ENCODE measurements around the gene FCRL1.

FCRL1 gene

DNA sequence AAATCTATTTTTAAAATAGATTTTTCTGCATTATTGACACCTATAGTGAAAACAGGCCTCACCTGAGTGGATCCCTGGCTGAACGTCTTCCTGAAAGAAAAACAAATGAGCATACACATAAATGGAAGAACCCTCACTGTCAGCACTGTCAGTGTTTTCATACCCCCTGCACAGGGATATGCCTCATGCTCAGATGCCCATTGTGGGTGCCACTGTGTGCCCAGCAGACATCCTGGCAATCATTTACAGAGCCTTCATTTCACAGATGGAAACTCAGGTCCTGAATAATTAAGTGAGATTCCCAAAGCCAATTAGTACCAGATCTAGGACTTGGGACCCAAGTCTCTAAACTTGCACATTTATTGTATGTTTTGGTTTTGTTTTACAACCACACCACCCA is 19.9 kb downstream of the FCRL1 start:
- DNase-seq (ENCODE audit: low spot score) = no peak

GRCh38 chr1:157798211-157798610 is 21.7 kb downstream of the FCRL1 start:
- no peak for DNase-seq (ENCODE audit: low spot score)

GRCh38 chr1:157785248-157785647 is 34.7 kb downstream of the FCRL1 start:
- DNase-seq (ENCODE audit: low spot score) = no peak

- DNase-seq (ENCODE audit: low spot score) = no peak
Observed at GRCh38 chr1:157784801-157785200, 35.1 kb downstream of the FCRL1 start.

DNA sequence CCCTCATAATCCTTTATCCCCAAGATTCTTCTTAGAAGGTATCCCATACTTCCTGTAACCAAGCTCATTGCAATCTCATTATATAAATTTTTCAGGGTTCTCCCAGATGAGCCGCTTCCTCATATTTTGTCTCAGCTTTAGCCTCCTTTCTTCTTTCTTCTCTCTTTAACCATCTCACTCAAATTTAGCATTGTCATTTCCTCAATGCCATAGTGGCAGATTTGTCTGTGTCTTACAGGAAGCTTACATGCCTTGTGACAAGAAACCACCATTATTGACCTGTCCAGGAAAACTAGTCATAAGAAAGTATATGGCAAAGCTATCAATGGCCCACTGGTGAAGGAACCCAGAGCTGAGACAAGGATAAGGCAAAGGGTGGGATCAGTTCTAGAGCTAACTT is 37.0 kb downstream of the FCRL1 start:
- no peak for DNase-seq (ENCODE audit: low spot score)

GRCh38 chr1:157781048-157781447 is 38.9 kb downstream of the FCRL1 start:
- DNase-seq (ENCODE audit: low spot score) = no peak

DNA sequence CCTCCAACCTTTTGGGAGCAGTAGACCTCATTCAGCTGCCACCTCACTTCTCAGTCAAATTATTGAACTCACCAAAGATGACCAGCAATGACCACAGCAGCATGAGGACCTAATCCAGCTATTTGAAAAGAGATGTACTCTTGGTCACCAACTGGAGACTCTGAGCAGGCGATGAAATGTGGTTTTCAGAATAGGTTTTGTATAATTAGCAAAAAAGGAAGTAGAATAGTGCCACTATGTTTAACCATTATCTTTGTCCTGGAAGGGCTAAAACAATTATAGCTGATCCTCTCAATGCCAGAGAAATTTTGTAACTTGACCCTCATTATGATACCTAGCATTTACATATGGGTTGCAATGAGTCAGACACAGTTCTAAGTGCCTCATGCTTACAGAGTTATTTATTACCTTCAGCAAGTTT is 42.9 kb downstream of the FCRL1 start, which contains the start of gene FCRL2:
FCRL2 (minus strand) TSS at position 162 of the 421 bp plus-strand sequence; CDS start at position 103, 59 bp downstream.
- DNase-seq (ENCODE audit: low spot score) = no peak

DNA sequence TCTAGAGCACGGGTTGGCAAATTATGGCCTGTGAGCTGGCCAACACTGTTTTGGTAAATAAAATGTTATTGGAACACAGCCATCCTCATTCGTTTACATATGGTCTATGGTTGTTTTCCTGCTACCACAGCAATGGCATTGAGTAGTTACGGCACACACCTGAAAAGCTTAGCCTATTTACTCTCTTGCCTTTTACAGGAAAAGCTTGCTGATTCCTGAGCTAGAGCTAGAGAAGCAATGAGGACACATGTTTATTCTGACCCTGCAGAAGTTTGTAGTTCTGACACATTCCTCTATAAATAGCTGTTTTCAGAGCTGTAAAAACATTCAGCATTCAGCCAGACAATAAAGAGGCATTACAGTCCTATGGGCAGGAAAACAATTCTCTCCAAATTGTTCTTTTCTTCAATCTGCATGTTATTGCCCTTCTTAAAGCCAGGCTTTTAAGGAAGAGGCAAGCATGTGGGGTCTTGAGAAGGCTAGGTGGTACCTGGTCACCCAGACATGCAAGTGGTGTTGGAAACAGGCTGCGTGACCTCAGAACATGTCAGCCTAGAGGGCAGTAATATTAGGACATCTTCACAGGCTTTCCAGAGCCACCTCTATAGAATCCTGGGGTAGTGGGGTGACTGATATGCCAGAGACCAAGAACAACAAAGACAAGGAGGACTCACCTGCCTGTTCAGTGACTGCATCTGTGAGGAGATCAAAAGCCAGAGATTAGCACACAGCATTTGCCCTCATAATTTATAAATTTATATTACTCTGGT is 44.6 kb downstream of the FCRL1 start:
- DNase-seq (ENCODE audit: low spot score) = no peak

GRCh38 chr1:157774412-157774811 is 45.5 kb downstream of the FCRL1 start:
- no peak for DNase-seq (ENCODE audit: low spot score)

DNA sequence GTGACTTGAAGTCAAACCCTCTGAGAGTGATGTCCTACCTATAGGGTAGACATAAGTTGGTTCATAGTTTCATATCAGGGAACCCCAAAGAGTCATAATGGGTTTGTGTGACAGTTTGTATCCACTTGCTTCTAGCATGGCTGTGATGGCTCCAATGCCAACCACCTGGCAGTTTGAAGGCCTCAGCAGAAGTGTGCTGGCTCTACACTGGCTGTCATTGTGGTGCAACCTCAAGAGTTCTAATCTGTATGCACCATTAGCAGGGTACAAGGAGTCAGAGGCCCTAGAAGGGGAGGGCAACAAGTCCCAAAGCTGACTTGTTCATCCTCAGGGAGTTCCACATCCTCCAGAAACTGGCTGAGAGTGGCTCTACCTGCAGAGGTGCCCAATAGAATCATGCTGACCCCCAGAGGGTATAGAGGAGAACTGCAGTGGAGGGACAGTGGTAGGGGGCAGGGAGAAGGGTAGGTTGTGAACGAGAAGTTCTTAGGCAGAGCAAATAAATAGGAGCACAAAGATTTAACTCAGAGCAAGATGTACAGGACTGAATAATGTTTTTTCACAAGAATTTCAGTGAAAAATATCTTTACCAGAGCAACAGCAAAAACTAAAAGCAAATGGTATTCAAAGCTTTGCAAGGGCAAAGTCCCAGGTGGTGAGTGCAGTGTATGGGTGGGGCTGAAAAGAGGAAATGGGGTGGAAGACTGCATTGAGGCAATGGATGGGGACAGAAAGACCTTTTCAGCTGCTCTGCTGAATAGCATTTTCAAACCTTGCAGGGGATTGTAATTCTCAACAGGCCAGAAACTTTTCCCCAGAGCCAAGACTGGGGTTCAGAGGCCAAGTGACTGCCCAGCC is 46.2 kb downstream of the FCRL1 start:
- peak; percentile 76 for DNase-seq (ENCODE audit: low spot score)

GRCh38 chr1:157771661-157772425 is 48.1 kb downstream of the FCRL1 start:
- DNase-seq (ENCODE audit: low spot score) = no peak

- no peak for DNase-seq (ENCODE audit: low spot score)
Observed at GRCh38 chr1:157770442-157771043, 49.4 kb downstream of the FCRL1 start.

DNA sequence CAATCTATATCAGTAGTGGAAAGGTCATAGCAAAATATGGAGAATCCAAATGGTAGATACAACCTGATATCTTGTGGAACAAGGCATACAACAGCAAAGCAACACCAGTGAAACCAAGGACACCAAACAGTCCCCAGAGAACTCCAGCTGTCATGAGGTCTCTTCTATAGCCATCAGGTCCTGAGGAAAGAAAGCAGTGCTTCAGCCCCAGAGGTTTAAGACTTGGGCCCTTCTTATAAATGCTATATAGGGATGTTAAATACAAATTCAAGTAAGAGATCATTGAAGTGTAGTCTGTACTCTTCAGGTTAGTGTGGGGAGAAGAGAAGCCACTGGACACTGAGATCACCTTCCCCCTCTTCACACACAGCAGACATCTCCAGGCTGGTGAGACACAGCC is 53.1 kb downstream of the FCRL1 start:
- no peak for DNase-seq (ENCODE audit: low spot score)

- DNase-seq (ENCODE audit: low spot score) = no peak
Observed at GRCh38 chr1:157758018-157758417, 61.9 kb downstream of the FCRL1 start.

DNA sequence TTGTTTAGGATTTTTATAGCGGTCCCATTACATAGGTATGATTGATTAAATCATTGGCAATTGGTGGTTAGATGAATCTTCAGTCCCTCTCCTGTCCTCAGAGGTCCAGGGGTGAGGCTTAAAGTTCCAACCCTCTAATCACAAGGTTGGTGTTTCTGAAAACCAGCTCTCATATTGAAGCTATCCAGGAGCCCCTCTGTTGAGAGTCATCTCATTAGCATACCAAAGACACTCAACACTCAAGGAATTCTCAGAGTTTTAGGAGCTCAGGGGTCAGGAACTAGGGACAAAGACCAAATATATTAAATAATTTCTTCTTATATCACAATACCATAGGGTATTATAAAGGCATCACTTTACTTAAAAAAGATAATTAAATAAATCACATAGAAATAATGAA is 66.3 kb downstream of the FCRL1 start:
- DNase-seq (ENCODE audit: low spot score) = no peak

DNA sequence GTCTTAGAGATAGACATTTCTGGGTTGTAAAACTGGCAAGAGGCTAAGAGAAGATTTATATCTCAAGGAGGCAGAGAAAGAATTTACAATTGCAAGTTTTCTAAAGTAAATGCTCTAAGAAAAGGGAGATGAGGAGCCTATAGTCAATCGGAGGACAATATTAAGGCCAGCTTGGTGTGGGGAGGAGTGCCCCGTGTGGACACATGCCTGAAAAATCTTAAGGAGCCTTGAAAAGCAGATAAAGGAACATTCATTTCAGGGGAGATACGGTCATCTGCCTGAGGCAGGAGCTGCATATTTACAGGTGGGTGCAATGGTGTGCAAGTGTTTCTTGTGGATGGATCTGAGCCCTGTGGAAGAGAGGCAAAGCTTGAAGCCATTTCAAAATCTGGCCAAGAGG is 68.6 kb downstream of the FCRL1 start:
- no peak for DNase-seq (ENCODE audit: low spot score)

GRCh38 chr1:157748262-157748817 is 71.6 kb downstream of the FCRL1 start:
- no peak for DNase-seq (ENCODE audit: low spot score)

Measured in germinal center (tissue), 1 donor.